HG02943 (cell line): ENCODE results near the gene PITPNC1.
"Not testable (repeated sequence)": the region's sequence is repeated elsewhere in the genome, so short reads cannot be mapped to it uniquely, and the experiment has no call there.

Experiments
- ATAC-seq: cut with Tn5 transposase; IDR thresholded peaks from one replicate; pipeline ENCODE4 v1.9.1; 2021; ENCODE audit warnings: mild to moderate bottlenecking, low read depth, moderate library complexity; ENCODE audit not compliant: unreplicated experiment

PITPNC1 gene

DNA sequence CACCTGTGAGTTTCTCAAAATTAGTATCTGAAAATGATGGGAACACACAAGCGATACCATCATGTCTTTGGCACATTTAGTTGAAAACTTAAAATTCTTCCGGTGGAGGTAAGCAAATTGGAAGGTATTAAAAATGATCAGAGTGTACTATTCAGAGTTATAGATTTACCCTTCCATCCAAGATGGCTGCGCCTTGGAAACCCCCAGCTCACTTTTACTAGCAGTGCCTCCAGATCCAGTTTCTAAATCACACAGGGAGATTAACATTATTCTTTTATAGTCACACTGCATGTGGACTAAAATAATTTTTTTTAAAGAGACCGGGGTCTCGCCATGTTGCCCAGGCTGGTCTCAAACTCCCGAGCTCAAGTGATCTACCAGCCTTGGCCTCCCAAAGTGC, 15.0 kb downstream of the PITPNC1 start:
- no peak for ATAC-seq

DNA sequence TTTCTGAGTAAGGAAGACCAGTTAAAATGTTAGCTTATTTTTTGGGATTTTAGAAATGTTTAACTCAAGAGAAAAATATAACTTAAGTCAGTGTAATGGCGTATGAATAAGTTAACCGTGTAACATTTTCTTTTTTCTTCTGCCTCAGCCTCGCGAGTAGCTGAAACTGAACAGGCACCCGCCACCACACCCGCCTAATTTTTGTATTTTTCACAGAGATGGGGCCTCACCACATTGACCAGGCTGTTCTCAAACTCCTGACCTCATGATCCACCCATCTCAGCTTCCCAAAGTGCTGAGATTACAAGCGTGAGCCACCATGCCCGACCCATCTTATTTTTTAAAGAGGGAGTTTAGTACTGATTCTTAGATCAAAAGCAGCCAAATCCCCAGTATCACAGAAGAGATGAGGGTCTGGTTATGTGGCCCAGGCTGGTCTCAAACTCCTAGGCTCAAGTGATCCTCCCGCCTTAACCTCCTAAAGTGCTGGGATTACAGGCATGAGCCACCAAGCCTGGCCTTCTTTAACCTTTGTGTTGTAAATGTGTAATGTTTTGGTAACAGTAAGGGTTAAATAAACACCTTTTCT, 16.8 kb downstream of the PITPNC1 start:
- ATAC-seq: no peak

GRCh38 chr17:67399676-67400075, 22.6 kb downstream of the PITPNC1 start:
- ATAC-seq: no peak

GRCh38 chr17:67400193-67400592, 23.1 kb downstream of the PITPNC1 start:
- no peak for ATAC-seq

- no peak for ATAC-seq
Measured at GRCh38 chr17:67401106-67401505, 24.0 kb downstream of the PITPNC1 start.

DNA sequence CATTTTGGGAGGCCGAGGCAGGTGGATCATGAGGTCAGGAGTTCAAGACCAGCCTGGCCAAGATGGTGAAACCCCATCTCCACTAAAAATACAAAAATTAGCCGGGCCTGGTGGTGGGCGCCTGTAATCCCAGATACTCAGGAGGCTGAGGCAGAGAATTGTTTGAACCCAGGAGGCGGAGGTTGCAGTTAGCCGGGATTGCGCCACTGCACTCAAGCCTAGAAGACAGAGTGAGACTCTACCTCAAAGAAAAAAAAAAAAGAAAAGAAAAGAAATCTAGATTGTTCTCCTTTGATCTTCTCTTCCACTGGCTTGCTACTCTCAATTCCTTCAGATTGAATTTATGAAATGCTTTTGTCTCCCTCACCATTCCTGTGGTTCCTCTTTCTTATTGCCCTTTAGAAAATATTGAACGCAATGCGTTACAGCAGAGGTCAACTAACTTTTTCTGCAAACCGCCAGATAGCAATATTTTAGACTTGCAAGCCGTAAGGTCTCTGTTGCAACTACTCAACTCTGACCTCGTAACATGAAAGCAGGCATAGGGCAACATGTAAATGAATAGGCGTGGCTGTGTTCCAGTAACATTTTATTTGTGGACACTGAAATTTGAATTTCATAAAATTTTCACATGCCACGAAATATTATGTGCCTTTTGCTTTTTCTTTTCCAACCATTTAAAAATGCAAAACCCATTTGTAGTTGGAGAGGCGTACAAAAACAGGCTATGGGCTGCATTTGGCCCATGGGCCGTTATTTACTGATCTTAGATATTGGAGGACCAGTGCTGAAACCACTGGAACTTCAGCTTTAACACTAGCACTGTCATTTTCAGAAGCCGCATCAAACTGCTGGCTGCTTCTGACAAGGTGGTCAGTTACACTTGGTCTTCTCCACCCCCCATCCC, 24.8 kb downstream of the PITPNC1 start:
- no peak for ATAC-seq

GRCh38 chr17:67403065-67403464, 26.0 kb downstream of the PITPNC1 start:
- no peak for ATAC-seq

- no peak for ATAC-seq
Measured at GRCh38 chr17:67403483-67403882, 26.4 kb downstream of the PITPNC1 start.

- ATAC-seq: not testable (repeated sequence)
Measured at GRCh38 chr17:67408455-67408830, 31.4 kb downstream of the PITPNC1 start.

- ATAC-seq: no peak
Measured at GRCh38 chr17:67411397-67411796, 34.3 kb downstream of the PITPNC1 start.

DNA sequence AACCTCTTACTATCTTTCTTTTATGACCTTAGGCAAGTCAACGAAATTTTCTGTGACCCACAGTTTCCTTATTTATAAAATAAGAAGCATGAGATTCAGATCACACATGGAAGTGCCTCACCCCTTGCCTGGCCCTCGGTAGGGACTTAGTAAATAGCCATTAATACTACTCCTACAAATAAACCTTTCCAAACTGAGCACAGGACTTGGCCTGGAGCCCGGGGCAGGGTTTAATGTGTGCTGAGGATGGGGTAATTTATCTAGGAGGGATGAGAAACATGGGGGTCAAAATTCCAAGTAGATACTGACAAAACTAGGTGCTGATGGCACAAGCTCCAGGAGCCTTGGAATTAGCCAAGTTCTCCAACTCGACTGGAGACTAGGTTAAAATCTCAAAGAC, 35.0 kb downstream of the PITPNC1 start:
- no peak for ATAC-seq

GRCh38 chr17:67412941-67413340, 35.9 kb downstream of the PITPNC1 start:
- ATAC-seq: no peak

DNA sequence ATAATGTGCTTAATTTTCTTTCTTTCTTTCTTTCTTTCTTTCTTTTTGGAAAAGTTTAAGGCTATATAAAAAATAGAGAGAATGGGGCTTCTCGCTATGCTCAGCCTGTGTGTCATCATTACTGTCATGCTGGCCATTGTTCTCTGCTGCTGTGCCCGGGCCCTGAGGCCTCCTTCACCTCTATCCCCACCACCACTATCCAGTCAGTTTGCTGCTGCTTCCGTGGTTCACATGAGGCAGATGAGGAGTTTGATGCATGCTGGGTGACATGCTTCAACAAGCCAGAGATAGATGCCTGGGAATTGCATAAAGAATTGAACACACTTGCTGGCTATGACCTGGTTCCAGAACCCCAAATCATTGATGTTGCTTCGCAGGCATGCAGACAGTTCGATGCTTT, 36.3 kb downstream of the PITPNC1 start:
- no peak for ATAC-seq

DNA sequence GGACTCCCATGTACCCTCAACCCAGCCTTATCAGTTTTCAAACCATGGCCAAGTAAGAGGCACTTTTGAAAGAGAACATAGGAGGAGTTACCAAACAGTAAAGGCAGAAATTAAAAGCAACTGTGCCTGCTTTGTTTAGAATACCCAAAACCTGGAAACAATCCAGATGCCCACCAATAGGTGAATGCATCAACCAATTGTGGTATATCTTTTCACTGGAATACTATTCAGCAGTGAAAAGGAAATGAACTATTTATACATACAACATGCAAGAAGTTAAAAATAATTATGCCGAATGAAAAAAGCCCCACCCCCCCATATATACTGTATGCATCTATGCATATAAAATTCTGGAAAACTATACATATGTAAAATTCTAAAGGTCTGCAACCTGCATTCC, 37.0 kb downstream of the PITPNC1 start:
- no peak for ATAC-seq

GRCh38 chr17:67414559-67414958, 37.5 kb downstream of the PITPNC1 start:
- ATAC-seq: no peak

GRCh38 chr17:67415291-67415690, 38.2 kb downstream of the PITPNC1 start:
- no peak for ATAC-seq

DNA sequence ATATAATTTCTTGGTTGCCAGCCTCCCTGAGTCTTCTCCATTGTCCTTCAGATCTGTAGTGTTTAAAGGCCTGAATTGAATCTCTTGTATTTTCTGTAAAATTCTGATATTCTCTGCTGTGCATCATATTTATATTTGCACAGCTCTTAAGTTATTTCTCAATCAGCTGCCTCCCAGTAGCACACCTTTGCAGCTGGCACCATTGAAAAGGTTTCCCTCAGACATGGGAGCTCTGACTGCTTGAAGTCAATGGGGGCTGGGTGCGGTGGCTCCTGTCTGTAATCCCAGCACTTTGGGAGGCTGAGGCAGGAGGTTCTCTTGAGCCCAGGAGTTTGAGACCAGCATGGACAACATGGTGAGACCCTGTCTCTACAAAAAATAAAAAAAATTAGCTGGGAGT, 40.4 kb downstream of the PITPNC1 start:
- no peak for ATAC-seq

GRCh38 chr17:67420994-67421393, 43.9 kb downstream of the PITPNC1 start:
- ATAC-seq: no peak

GRCh38 chr17:67421869-67422273, 44.8 kb downstream of the PITPNC1 start:
- no peak for ATAC-seq

- not testable (repeated sequence) for ATAC-seq
Measured at GRCh38 chr17:67422296-67422695, 45.2 kb downstream of the PITPNC1 start.

- ATAC-seq: no peak
Measured at GRCh38 chr17:67422897-67423296, 45.8 kb downstream of the PITPNC1 start.

DNA sequence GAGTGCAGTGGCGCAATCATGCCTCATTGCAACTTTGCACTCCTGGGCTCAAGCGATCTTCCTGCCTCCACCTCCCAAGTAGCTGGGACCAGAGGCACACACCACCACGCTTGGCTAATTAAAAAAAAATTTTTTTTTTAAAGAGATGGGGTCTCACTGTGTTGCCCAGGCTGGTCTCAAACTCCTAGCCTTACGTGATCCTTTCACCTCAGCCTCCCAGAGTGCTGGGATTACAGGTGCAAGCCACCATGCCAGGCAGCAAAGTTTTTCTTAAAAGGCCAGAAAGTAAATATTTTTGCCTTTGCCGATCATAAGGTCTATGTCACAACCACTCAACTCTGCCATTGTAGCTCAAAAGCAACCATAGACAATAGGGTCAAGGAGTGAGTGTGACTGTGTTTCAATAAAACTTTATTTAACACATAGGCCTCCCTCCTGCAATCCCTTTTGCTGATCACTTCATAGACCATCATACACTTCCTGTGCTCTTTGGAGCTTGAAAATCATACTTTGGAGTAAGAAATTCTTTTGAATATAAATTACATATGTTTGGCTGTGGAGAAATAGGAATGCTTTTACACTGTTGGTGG, 48.6 kb downstream of the PITPNC1 start:
- no peak for ATAC-seq
